Astrocyte (in vitro differentiated cells and primary cell): ENCODE results near the gene INTS2.

Source experiments
- CTCF ChIP-seq: IDR thresholded peaks from 2 replicates; pipeline ENCODE4 v1.5.1; 2011; ENCODE audit warnings: low read depth, mild to moderate bottlenecking, inconsistent platforms, low read length, moderate library complexity; ENCODE audit not compliant: insufficient read depth
- EZH2 ChIP-seq: IDR thresholded peaks from 2 replicates; pipeline ENCODE4 v1.6.1; 2012; ENCODE audit warnings: mild to moderate bottlenecking, low read length, inconsistent platforms; ENCODE audit not compliant: insufficient read depth

- no peak for TF ChIP-seq CTCF
- TF ChIP-seq EZH2: no peak
Observed at GRCh38 chr17:61828694-61829093, 99.1 kb downstream of the INTS2 start.
